NCI-H1930 (cell line): ENCODE results near the gene TULP1.
"Not testable (repeated sequence)": the region's sequence is repeated elsewhere in the genome, so short reads cannot be mapped to it uniquely, and the experiment has no call there.

Experiments used
- DNase-seq, 2 experiments: peaks; one replicate each; lab custom pipeline; 2025; lab: John Stamatoyannopoulos, UW

TULP1 gene

GRCh38 chr6:35512740-35513139, at the start of gene TULP1:
Gene TULP1, minus strand, starts transcription at chr6:35512896. Its CDS starts 38 bp downstream, at chr6:35512858.
- DNase-seq = no peak

- DNase-seq = no peak
These were observed 49.4 kb upstream of the TULP1 start for GRCh38 chr6:35562060-35562459.

- no peak for DNase-seq
These were observed 48.4 kb upstream of the TULP1 start for GRCh38 chr6:35561113-35561512.

GRCh38 chr6:35558571-35558970, 45.9 kb upstream of the TULP1 start:
- DNase-seq = no peak

- no peak for DNase-seq
These were observed 44.5 kb upstream of the TULP1 start for GRCh38 chr6:35557239-35557638.

GRCh38 chr6:35554811-35555210, 42.1 kb upstream of the TULP1 start:
- DNase-seq = no peak

- DNase-seq = no peak
These were observed 40.6 kb upstream of the TULP1 start for GRCh38 chr6:35553315-35553714.

- DNase-seq = no peak
These were observed 39.7 kb upstream of the TULP1 start for GRCh38 chr6:35552285-35552917.

GRCh38 chr6:35550437-35550836, 37.7 kb upstream of the TULP1 start:
- DNase-seq = no peak

- no peak for DNase-seq
These were observed 35.0 kb upstream of the TULP1 start for GRCh38 chr6:35547676-35548075.

- DNase-seq = no peak
These were observed 32.2 kb upstream of the TULP1 start for GRCh38 chr6:35544769-35545361.

- DNase-seq = no peak
These were observed 30.9 kb upstream of the TULP1 start for GRCh38 chr6:35543459-35544193.

- DNase-seq = no peak
These were observed 29.1 kb upstream of the TULP1 start for GRCh38 chr6:35541836-35542235.

- DNase-seq = no peak
These were observed 26.5 kb upstream of the TULP1 start for GRCh38 chr6:35539223-35539622.

- DNase-seq = not testable (repeated sequence)
These were observed 23.2 kb upstream of the TULP1 start for GRCh38 chr6:35535847-35536246.

GRCh38 chr6:35534407-35535170, 21.9 kb upstream of the TULP1 start:
- no peak for DNase-seq

- no peak for DNase-seq
These were observed 21.3 kb upstream of the TULP1 start for GRCh38 chr6:35533981-35534380.

- no peak for DNase-seq
These were observed 19.4 kb upstream of the TULP1 start for GRCh38 chr6:35532126-35532525.

GRCh38 chr6:35524380-35525020, 11.8 kb upstream of the TULP1 start:
- DNase-seq = no peak

GRCh38 chr6:35522660-35523658, 10.3 kb upstream of the TULP1 start:
- DNase-seq = peak; percentile 28 to 54

- DNase-seq = no peak
These were observed 9.5 kb upstream of the TULP1 start for GRCh38 chr6:35522151-35522550.
